ENCODE results near the gene ST6GAL2. TPM values are rescaled to one million over a fixed set of nuclear protein-coding genes. Genes with fewer than 3 reads are reported as not detected.

Gene ST6GAL2
- polyA plus RNA-seq, 2 of the 4 experiments (the other 2 are of a cell fraction): 26.2 to 52.6 TPM

GRCh38 chr2:106858810-106859209, 27.2 kb downstream of the ST6GAL2 start:
- peaks cover 16% of the 10 kb centered on the region for H3K9me3 ChIP-seq
- CTCF ChIA-PET: no interaction called here
- ATAC-seq (no peak), FAIRE-seq (no peak), DNase-seq (ENCODE audit: low read depth in 1 of 2, low spot score in 1 of 2) (peak in 1 of 2 experiments; percentile 32)
- no peak for TF ChIP-seq ZFP36 (IDR thresholded peaks at IDR 0.05; ENCODE audit: borderline replicate concordance, partially characterized antibody)
- no peak for TF ChIP-seq CBX2 (IDR thresholded peaks at IDR 0.05; ENCODE audit: borderline replicate concordance, low read depth)
- TF ChIP-seq RARB (CRISPR knock-in tag; IDR thresholded peaks at IDR 0.05): no peak
- TF ChIP-seq MAZ (IDR thresholded peaks at IDR 0.05; ENCODE audit: borderline replicate concordance, low read depth, low read length): no peak
- TF ChIP-seq RNF2 (IDR thresholded peaks at IDR 0.05; ENCODE audit: borderline replicate concordance, low read depth): no peak
- TF ChIP-seq EHF (CRISPR knock-in tag; IDR thresholded peaks at IDR 0.05): no peak
- TF ChIP-seq NPAS2 (CRISPR knock-in tag; IDR thresholded peaks at IDR 0.05; ENCODE audit: borderline replicate concordance): no peak
- TF ChIP-seq MYC (IDR thresholded peaks at IDR 0.05; ENCODE audit: borderline replicate concordance, low read length): no peak
- TF ChIP-seq SMC3 (IDR thresholded peaks at IDR 0.05): no peak
- TF ChIP-seq, protein P1, sequence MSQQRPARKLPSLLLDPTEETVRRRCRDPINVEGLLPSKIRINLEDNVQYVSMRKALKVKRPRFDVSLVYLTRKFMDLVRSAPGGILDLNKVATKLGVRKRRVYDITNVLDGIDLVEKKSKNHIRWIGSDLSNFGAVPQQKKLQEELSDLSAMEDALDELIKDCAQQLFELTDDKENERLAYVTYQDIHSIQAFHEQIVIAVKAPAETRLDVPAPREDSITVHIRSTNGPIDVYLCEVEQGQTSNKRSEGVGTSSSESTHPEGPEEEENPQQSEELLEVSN (IDR thresholded peaks at IDR 0.05; ENCODE audit: borderline replicate concordance, low read depth): no peak
- no peak for TF ChIP-seq CBX8 (IDR thresholded peaks at IDR 0.05)
- TF ChIP-seq, protein P2, sequence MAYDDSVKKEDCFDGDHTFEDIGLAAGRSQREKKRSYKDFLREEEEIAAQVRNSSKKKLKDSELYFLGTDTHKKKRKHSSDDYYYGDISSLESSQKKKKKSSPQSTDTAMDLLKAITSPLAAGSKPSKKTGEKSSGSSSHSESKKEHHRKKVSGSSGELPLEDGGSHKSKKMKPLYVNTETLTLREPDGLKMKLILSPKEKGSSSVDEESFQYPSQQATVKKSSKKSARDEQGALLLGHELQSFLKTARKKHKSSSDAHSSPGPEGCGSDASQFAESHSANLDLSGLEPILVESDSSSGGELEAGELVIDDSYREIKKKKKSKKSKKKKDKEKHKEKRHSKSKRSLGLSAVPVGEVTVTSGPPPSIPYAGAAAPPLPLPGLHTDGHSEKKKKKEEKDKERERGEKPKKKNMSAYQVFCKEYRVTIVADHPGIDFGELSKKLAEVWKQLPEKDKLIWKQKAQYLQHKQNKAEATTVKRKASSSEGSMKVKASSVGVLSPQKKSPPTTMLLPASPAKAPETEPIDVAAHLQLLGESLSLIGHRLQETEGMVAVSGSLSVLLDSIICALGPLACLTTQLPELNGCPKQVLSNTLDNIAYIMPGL (CRISPR knock-in tag; IDR thresholded peaks at IDR 0.05; ENCODE audit: borderline replicate concordance): no peak
- no peak for TF ChIP-seq ESRRA (IDR thresholded peaks at IDR 0.05; ENCODE audit: borderline replicate concordance, low read length)
- TF ChIP-seq CHD2 (IDR thresholded peaks at IDR 0.05; ENCODE audit: low read length, partially characterized antibody): no peak
- TF ChIP-seq POLR2AphosphoS2 (conservative IDR thresholded peaks at IDR 0.05; ENCODE audit: low read length): no peak
- no peak for TF ChIP-seq ZSCAN20 (CRISPR knock-in tag; IDR thresholded peaks at IDR 0.05)
- no peak for TF ChIP-seq NFE2L2 (conservative IDR thresholded peaks at IDR 0.05; ENCODE audit: low read length)
- TF ChIP-seq FOSB (CRISPR knock-in tag; IDR thresholded peaks at IDR 0.05): no peak
- TF ChIP-seq HDAC2 (IDR thresholded peaks at IDR 0.05): no peak
- TF ChIP-seq RCOR1 (IDR thresholded peaks at IDR 0.05; ENCODE audit: low read depth, low read length): no peak
- H3K27ac ChIP-seq: no peak overlapping the region
- no peak overlapping the region for H3K4me2 ChIP-seq
- POLR2A ChIA-PET: no interaction called here
- peaks cover 21% of the 10 kb centered on the region for H3K4me1 ChIP-seq
- H3K4me3 ChIP-seq: no peak overlapping the region
- WGBS (ENCODE audit: missing lambda C conversion rate): 60% methylated on average over 2 of the region's 2 CpGs

GRCh38 chr2:106857882-106858478, 28.0 kb downstream of the ST6GAL2 start:
- no peak for ATAC-seq
- POLR2A ChIA-PET: no interaction called here

More at GRCh38 chr2:106857882-106858478, 28.0 kb downstream of the ST6GAL2 start:
- CTCF ChIA-PET: interaction anchor here (0.6 kb wide), 2 partner anchors 9 to 25 kb away, joined by 3 read pairs; no protein-coding TSS in a partner anchor
- Histone ChIP-seq H3K27ac (no peak overlapping the region), H3K4me1 (peaks cover 23% of the 10 kb centered on the region), H3K9me3 (peaks cover 16% of the 10 kb centered on the region), H3K4me3 (no peak overlapping the region), H3K4me2 (no peak overlapping the region)
- DNase-seq (ENCODE audit: low read depth in 1 of 2, low spot score in 1 of 2): no peak
- FAIRE-seq: no peak
- TF ChIP-seq, protein P3, sequence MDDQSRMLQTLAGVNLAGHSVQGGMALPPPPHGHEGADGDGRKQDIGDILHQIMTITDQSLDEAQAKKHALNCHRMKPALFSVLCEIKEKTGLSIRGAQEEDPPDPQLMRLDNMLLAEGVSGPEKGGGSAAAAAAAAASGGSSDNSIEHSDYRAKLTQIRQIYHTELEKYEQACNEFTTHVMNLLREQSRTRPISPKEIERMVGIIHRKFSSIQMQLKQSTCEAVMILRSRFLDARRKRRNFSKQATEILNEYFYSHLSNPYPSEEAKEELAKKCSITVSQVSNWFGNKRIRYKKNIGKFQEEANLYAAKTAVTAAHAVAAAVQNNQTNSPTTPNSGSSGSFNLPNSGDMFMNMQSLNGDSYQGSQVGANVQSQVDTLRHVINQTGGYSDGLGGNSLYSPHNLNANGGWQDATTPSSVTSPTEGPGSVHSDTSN (IDR thresholded peaks at IDR 0.05): no peak
- TF ChIP-seq TFCP2L1 (CRISPR knock-in tag; IDR thresholded peaks at IDR 0.05): no peak
- TF ChIP-seq MAFK (IDR thresholded peaks at IDR 0.05; ENCODE audit: partially characterized antibody): peak; percentile 55
- no peak for TF ChIP-seq HOXA7 (CRISPR knock-in tag; IDR thresholded peaks at IDR 0.05)
- no peak for TF ChIP-seq EHF (CRISPR knock-in tag; IDR thresholded peaks at IDR 0.05)
- no peak for TF ChIP-seq MAZ (IDR thresholded peaks at IDR 0.05; ENCODE audit: borderline replicate concordance, low read depth, low read length)
- no peak for TF ChIP-seq EHMT2 (IDR thresholded peaks at IDR 0.05; ENCODE audit: low read depth)
